WTC11 (cell line): ENCODE data around the gene LTBR. TPM values are rescaled to one million over a fixed set of nuclear protein-coding genes. Genes with fewer than 3 reads are reported as not detected.

Experiments
- CBFB ChIP-seq: sonication (generic); formaldehyde crosslinking; IDR thresholded peaks from 2 replicates; pipeline ENCODE4 v1.8.1; 2022; ENCODE audit warnings: mild to moderate bottlenecking, low read depth, missing genetic modification reagents
- CREB1 ChIP-seq: sonication (generic); formaldehyde crosslinking; IDR thresholded peaks from 2 replicates; pipeline ENCODE4 v1.8.0; 2023; ENCODE audit warnings: mild to moderate bottlenecking, missing genetic modification reagents
- ELF4 ChIP-seq: sonication (generic); formaldehyde crosslinking; IDR thresholded peaks from 2 replicates; pipeline ENCODE4 v1.8.1; 2022; ENCODE audit warnings: low read depth, mild to moderate bottlenecking, moderate library complexity, missing genetic modification reagents
- FOXJ3 ChIP-seq: sonication (generic); formaldehyde crosslinking; IDR thresholded peaks from 2 replicates; pipeline ENCODE4 v1.9.0; 2021; ENCODE audit warnings: missing genetic modification reagents, mild to moderate bottlenecking, borderline replicate concordance
- FOXP1 ChIP-seq: sonication (generic); formaldehyde crosslinking; IDR thresholded peaks from 2 replicates; pipeline ENCODE4 v1.8.0; 2022; ENCODE audit warnings: missing genetic modification reagents, mild to moderate bottlenecking, moderate library complexity, borderline replicate concordance
- GTF2I ChIP-seq: fragments of 250-450 bp; sonication (Bioruptor Pico); conservative IDR thresholded peaks from 2 replicates; pipeline ENCODE4 v1.4.0; 2021; ENCODE audit warnings: mild to moderate bottlenecking
- HMGA2 ChIP-seq: fragments of 250-450 bp; sonication (Bioruptor Pico); IDR thresholded peaks from 2 replicates; pipeline ENCODE4 v1.4.0; 2021; ENCODE audit warnings: mild to moderate bottlenecking, moderate library complexity
- NR3C1 ChIP-seq: sonication (generic); formaldehyde crosslinking; conservative IDR thresholded peaks from 2 replicates; pipeline ENCODE4 v1.8.1; 2023; ENCODE audit warnings: low read depth, mild to moderate bottlenecking, missing genetic modification reagents
- OVOL2 ChIP-seq: fragments of 250-450 bp; sonication (Bioruptor Pico); IDR thresholded peaks from 2 replicates; pipeline ENCODE4 v1.9.0; 2021; ENCODE audit warnings: mild to moderate bottlenecking, borderline replicate concordance
- PRRX2 ChIP-seq: fragments of 250-450 bp; sonication (Bioruptor Pico); IDR thresholded peaks from 2 replicates; pipeline ENCODE4 v1.8.0; 2021; ENCODE audit warnings: mild to moderate bottlenecking
- RORB ChIP-seq: fragments of 250-450 bp; sonication (Bioruptor Pico); IDR thresholded peaks from 2 replicates; pipeline ENCODE4 v1.9.0; 2021; ENCODE audit warnings: mild to moderate bottlenecking
- SP1 ChIP-seq: sonication (generic); formaldehyde crosslinking; conservative IDR thresholded peaks from 2 replicates; pipeline ENCODE4 v1.8.1; 2022; ENCODE audit warnings: missing genetic modification reagents
- ZNF263 ChIP-seq: sonication (generic); formaldehyde crosslinking; IDR thresholded peaks from 2 replicates; pipeline ENCODE4 v1.8.1; 2022; ENCODE audit warnings: low read depth, mild to moderate bottlenecking, moderate library complexity, missing genetic modification reagents
- ZNF396 ChIP-seq: fragments of 250-450 bp; sonication (Bioruptor Pico); IDR thresholded peaks from 2 replicates; pipeline ENCODE4 v1.8.0; 2021; ENCODE audit warnings: mild to moderate bottlenecking, moderate library complexity, borderline replicate concordance
- ZNF416 ChIP-seq: fragments of 250-450 bp; sonication (Bioruptor Pico); IDR thresholded peaks from 2 replicates; pipeline ENCODE4 v1.9.0; 2021; ENCODE audit warnings: mild to moderate bottlenecking, inconsistent platforms
- ZNF423 ChIP-seq: fragments of 250-450 bp; sonication (Bioruptor Pico); IDR thresholded peaks from 2 replicates; pipeline ENCODE4 v2.1.2; 2022; ENCODE audit warnings: mild to moderate bottlenecking, moderate library complexity
- total RNA-seq: library from RNA; stranded (reverse); gene quantifications from 3 replicates; pipeline ENCODE4 v1.2.3, GENCODE V29; 2021
- TF ChIP-seq, protein P1 (sequence below): sonication (generic); formaldehyde crosslinking; IDR thresholded peaks from 2 replicates; pipeline ENCODE4 v1.8.1; 2023; ENCODE audit warnings: mild to moderate bottlenecking, missing genetic modification reagents, moderate library complexity
- TF ChIP-seq, protein P2 (sequence below): sonication (generic); formaldehyde crosslinking; IDR thresholded peaks from 2 replicates; pipeline ENCODE4 v1.8.0; 2022; ENCODE audit warnings: mild to moderate bottlenecking, missing genetic modification reagents
- TF ChIP-seq, protein P3 (sequence below): sonication (generic); formaldehyde crosslinking; IDR thresholded peaks from 2 replicates; pipeline ENCODE4 v1.8.0; 2022; ENCODE audit warnings: mild to moderate bottlenecking, missing genetic modification reagents
- TF ChIP-seq, protein P4 (sequence below): sonication (generic); formaldehyde crosslinking; IDR thresholded peaks from 2 replicates; pipeline ENCODE4 v1.8.1; 2022; ENCODE audit warnings: missing genetic modification reagents, borderline replicate concordance
- TF ChIP-seq, protein P5 (sequence below): sonication (generic); formaldehyde crosslinking; IDR thresholded peaks from 2 replicates; pipeline ENCODE4 v1.8.1; 2023; ENCODE audit warnings: mild to moderate bottlenecking, missing genetic modification reagents
- TF ChIP-seq, protein P6 (sequence below): sonication (generic); formaldehyde crosslinking; IDR thresholded peaks from 2 replicates; pipeline ENCODE4 v1.8.1; 2022; ENCODE audit warnings: mild to moderate bottlenecking, missing genetic modification reagents, moderate library complexity, borderline replicate concordance

The LTBR gene
- total RNA-seq, 1 experiment from 2014 or later, result 4.0 TPM

DNA sequence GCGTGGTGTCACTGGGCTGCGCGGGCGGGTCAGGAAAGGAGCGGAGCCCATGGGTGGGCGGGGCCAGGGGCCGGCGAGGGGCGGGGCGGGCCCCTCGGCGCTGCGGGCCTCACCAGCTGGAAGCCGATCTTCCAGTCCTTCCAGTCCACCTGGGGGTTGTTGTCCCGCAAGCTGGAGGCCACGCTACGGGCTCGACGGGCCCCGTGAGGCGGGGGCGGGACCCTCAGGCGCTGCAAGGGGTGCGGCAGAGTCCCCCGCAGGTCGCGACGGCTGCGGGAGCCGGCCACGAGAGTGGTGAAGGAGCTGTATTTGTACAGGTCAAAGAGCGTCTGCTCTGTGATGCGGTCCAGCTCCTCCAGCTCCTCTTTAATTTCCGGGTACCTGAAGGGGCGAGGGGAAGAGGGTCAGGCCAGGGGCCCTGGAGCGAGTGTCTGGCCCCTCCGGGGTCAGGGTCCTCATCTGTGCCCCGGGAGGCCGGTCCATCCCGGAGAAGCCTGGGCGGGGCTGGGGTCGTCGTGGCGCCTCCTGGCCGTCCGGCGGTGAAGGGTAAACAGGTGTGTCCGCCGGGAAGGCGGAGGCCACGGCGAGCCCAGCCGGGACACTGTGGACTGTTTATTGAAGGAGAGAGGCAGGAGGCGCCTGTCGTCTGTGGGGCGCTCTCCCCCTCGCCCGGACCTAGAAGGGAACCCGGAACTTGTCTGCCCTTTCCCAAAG, 20.5 kb upstream of the LTBR start (continued):
- TF ChIP-seq PRRX2, result no peak
- TF ChIP-seq, protein P1, sequence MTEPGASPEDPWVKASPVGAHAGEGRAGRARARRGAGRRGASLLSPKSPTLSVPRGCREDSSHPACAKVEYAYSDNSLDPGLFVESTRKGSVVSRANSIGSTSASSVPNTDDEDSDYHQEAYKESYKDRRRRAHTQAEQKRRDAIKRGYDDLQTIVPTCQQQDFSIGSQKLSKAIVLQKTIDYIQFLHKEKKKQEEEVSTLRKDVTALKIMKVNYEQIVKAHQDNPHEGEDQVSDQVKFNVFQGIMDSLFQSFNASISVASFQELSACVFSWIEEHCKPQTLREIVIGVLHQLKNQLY (CRISPR knock-in tag), result no peak
- TF ChIP-seq OVOL2 (CRISPR knock-in tag), result no peak
- TF ChIP-seq SP1 (CRISPR knock-in tag), result peak; percentile 63; the same call in 1 of the 2 replicates
- TF ChIP-seq ZNF263 (CRISPR knock-in tag), result no peak
- no peak for TF ChIP-seq CREB1 (CRISPR knock-in tag)
- no peak for TF ChIP-seq CBFB (CRISPR knock-in tag)
- TF ChIP-seq GTF2I (CRISPR knock-in tag), result no peak
- 0 out of 2 replicates have a peak, but pooled peaks have one; percentile 2 for TF ChIP-seq ZNF423 (CRISPR knock-in tag)
- TF ChIP-seq RORB (CRISPR knock-in tag), result no peak
- TF ChIP-seq, protein P2, sequence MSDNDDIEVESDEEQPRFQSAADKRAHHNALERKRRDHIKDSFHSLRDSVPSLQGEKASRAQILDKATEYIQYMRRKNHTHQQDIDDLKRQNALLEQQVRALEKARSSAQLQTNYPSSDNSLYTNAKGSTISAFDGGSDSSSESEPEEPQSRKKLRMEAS (CRISPR knock-in tag), result peak; percentile 47; the same call in 1 of the 2 replicates
- TF ChIP-seq, protein P3, sequence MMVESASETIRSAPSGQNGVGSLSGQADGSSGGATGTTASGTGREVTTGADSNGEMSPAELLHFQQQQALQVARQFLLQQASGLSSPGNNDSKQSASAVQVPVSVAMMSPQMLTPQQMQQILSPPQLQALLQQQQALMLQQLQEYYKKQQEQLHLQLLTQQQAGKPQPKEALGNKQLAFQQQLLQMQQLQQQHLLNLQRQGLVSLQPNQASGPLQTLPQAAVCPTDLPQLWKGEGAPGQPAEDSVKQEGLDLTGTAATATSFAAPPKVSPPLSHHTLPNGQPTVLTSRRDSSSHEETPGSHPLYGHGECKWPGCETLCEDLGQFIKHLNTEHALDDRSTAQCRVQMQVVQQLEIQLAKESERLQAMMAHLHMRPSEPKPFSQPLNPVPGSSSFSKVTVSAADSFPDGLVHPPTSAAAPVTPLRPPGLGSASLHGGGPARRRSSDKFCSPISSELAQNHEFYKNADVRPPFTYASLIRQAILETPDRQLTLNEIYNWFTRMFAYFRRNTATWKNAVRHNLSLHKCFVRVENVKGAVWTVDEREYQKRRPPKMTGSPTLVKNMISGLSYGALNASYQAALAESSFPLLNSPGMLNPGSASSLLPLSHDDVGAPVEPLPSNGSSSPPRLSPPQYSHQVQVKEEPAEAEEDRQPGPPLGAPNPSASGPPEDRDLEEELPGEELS (CRISPR knock-in tag), result no peak
- no peak for TF ChIP-seq ZNF396
- TF ChIP-seq, protein P4, sequence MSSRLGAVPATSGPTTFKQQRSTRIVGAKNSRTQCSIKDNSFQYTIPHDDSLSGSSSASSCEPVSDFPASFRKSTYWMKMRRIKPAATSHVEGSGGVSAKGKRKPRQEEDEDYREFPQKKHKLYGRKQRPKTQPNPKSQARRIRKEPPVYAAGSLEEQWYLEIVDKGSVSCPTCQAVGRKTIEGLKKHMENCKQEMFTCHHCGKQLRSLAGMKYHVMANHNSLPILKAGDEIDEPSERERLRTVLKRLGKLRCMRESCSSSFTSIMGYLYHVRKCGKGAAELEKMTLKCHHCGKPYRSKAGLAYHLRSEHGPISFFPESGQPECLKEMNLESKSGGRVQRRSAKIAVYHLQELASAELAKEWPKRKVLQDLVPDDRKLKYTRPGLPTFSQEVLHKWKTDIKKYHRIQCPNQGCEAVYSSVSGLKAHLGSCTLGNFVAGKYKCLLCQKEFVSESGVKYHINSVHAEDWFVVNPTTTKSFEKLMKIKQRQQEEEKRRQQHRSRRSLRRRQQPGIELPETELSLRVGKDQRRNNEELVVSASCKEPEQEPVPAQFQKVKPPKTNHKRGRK, result no peak
- no peak for TF ChIP-seq HMGA2 (CRISPR knock-in tag)
- TF ChIP-seq, protein P5, sequence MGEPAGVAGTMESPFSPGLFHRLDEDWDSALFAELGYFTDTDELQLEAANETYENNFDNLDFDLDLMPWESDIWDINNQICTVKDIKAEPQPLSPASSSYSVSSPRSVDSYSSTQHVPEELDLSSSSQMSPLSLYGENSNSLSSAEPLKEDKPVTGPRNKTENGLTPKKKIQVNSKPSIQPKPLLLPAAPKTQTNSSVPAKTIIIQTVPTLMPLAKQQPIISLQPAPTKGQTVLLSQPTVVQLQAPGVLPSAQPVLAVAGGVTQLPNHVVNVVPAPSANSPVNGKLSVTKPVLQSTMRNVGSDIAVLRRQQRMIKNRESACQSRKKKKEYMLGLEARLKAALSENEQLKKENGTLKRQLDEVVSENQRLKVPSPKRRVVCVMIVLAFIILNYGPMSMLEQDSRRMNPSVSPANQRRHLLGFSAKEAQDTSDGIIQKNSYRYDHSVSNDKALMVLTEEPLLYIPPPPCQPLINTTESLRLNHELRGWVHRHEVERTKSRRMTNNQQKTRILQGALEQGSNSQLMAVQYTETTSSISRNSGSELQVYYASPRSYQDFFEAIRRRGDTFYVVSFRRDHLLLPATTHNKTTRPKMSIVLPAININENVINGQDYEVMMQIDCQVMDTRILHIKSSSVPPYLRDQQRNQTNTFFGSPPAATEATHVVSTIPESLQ (CRISPR knock-in tag), result no peak
- TF ChIP-seq NR3C1 (CRISPR knock-in tag), result no peak
- no peak for TF ChIP-seq FOXP1 (CRISPR knock-in tag)
- TF ChIP-seq ELF4 (CRISPR knock-in tag), result no peak
- TF ChIP-seq ZNF416, result no peak
- TF ChIP-seq, protein P6, sequence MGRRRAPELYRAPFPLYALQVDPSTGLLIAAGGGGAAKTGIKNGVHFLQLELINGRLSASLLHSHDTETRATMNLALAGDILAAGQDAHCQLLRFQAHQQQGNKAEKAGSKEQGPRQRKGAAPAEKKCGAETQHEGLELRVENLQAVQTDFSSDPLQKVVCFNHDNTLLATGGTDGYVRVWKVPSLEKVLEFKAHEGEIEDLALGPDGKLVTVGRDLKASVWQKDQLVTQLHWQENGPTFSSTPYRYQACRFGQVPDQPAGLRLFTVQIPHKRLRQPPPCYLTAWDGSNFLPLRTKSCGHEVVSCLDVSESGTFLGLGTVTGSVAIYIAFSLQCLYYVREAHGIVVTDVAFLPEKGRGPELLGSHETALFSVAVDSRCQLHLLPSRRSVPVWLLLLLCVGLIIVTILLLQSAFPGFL (CRISPR knock-in tag), result no peak
- no peak for TF ChIP-seq FOXJ3 (CRISPR knock-in tag)
